ENCODE measurements around the gene GNB1L. TPM values are rescaled to one million over a fixed set of nuclear protein-coding genes. Genes with fewer than 3 reads are reported as not detected.

GNB1L gene
- total and polyA plus RNA-seq, 9 of the 15 experiments (the other 6 are each of a cell fraction or from before 2014, with no cell fraction given) = 0.56 to 50.5 (median 10.2) TPM

- TF ChIP-seq ZBTB40 (IDR thresholded peaks at IDR 0.05) (no peak; the same call in 1 of the 2 replicates), ZBTB40 (CRISPR knock-in tag; IDR thresholded peaks at IDR 0.05) (peak; percentile 56), YY1 (IDR thresholded peaks at IDR 0.05; ENCODE audit: borderline replicate concordance in 1 of 3, control insufficient read depth in 1 of 3, extremely low read depth in 1 of 3, insufficient read depth in 3 of 3, insufficient read length in 1 of 3, insufficient replicate concordance in 2 of 3, low read depth in 1 of 3, low read length in 2 of 3) (no peak), MTF1 (CRISPR knock-in tag; IDR thresholded peaks at IDR 0.05; ENCODE audit: borderline replicate concordance) (no peak), NFRKB (IDR thresholded peaks at IDR 0.05; ENCODE audit: low read depth) (no peak), ELF1 (tag; IDR thresholded peaks at IDR 0.05) (no peak), OTX1 (CRISPR knock-in tag; IDR thresholded peaks at IDR 0.05) (no peak), TFAM (CRISPR knock-in tag; conservative IDR thresholded peaks at IDR 0.05) (no peak), HDAC8 (tag; IDR thresholded peaks at IDR 0.05) (0 out of 2 replicates have a peak, but pooled peaks have one; percentile 29)
Observed at GRCh38 chr22:19757140-19757984, 97.3 kb downstream of the GNB1L start (continued).
